H1 (cell line): Measurements from ENCODE around the gene GALR1. TPM values are rescaled to one million over a fixed set of nuclear protein-coding genes. Genes with fewer than 3 reads are reported as not detected.
A peak's percentile ranks its signal among the peaks of the same experiment; 100 is the strongest.

Experiments
- CTCF ChIA-PET: fragments of 300-600 bp; sonication (Branson Sonifier 250); formaldehyde crosslinking; loops from one replicate; lab custom pipeline; 2021; ENCODE audit not compliant: partially characterized antibody; lab: Charles Lee
- POLR2A ChIA-PET: fragments of 300-600 bp; sonication (Branson Sonifier 250); formaldehyde crosslinking; loops from one replicate; lab custom pipeline; 2021; ENCODE audit warnings: inconsistent platforms; ENCODE audit not compliant: partially characterized antibody; lab: Charles Lee
- DNase-seq, 2 experiments: peaks; one replicate each; pipeline versions ENCODE4 v3.0.0 to v3.0.0-alpha.2; 2010 to 2022; ENCODE audit warnings: low spot score in 2 of 2, low read depth in 1 of 2, mixed read lengths in 1 of 2
- FAIRE-seq: peaks from 2 replicates; lab custom pipeline; 2011; peaks lifted over from hg19 to GRCh38; lab: Jason Lieb, UNC
- H2AFZ ChIP-seq: 2 replicates; pipeline ENCODE4 v1.8.1; 2012; ENCODE audit warnings: low read length, inconsistent platforms
- H2AK5ac ChIP-seq: 2 replicates; pipeline ENCODE4 v1.6.1; 2013; ENCODE audit warnings: low read depth, low read length
- H2BK120ac ChIP-seq: replicated peaks from 2 replicates; pipeline ENCODE3; 2013; ENCODE audit warnings: low read depth, low read length, inconsistent platforms
- H2BK12ac ChIP-seq: 2 replicates; pipeline ENCODE4 v1.6.1; 2013; ENCODE audit warnings: low read depth, low read length
- H2BK15ac ChIP-seq: 2 replicates; pipeline ENCODE4 v1.6.1; 2013; ENCODE audit warnings: low read length
- H2BK20ac ChIP-seq: 2 replicates; pipeline ENCODE4 v1.6.1; 2013; ENCODE audit warnings: low read length
- H2BK5ac ChIP-seq: 2 replicates; pipeline ENCODE4 v1.6.1; 2013; ENCODE audit warnings: low read depth, low read length
- H3K14ac ChIP-seq: 2 replicates; pipeline ENCODE4 v1.6.1; 2013; ENCODE audit warnings: inconsistent platforms; ENCODE audit not compliant: insufficient read length
- H3K18ac ChIP-seq: 2 replicates; pipeline ENCODE4 v1.6.1; 2013; ENCODE audit warnings: low read length; ENCODE audit errors: extremely low read depth
- H3K23ac ChIP-seq: 2 replicates; pipeline ENCODE4 v1.6.1; 2013; ENCODE audit warnings: inconsistent platforms; ENCODE audit not compliant: insufficient read length
- H3K23me2 ChIP-seq: 2 replicates; pipeline ENCODE4 v1.6.1; 2013; ENCODE audit warnings: low read depth, low read length
- H3K27ac ChIP-seq: 2 replicates; pipeline ENCODE4 v1.6.1; 2011; ENCODE audit warnings: low read depth, low read length, inconsistent platforms
- H3K27me3 ChIP-seq, 4 experiments: replicated peaks in 1 of 4; 1 replicate in 1 of 4; 2 replicates in 3 of 4; pipeline versions ENCODE4 v1.6.1 to v1.8.1; 2011 to 2013; ENCODE audit warnings: low read length in 3 of 4, mild to moderate bottlenecking in 3 of 4, inconsistent platforms in 2 of 4, mixed read lengths in 2 of 4, moderate library complexity in 1 of 4; ENCODE audit not compliant: control insufficient read depth in 3 of 4, insufficient read depth in 3 of 4; ENCODE audit errors: extremely low read depth in 1 of 4
- H3K36me3 ChIP-seq, 4 experiments: 2 replicates each; pipeline versions ENCODE4 v1.6.1 to v1.8.1; 2011 to 2013; ENCODE audit warnings: mild to moderate bottlenecking in 4 of 4, low read length in 3 of 4, moderate library complexity in 2 of 4, control low read depth in 1 of 4, inconsistent platforms in 1 of 4; ENCODE audit not compliant: insufficient read depth in 4 of 4, control insufficient read depth in 2 of 4
- H3K4ac ChIP-seq: replicated peaks from 2 replicates; pipeline ENCODE3; 2013; ENCODE audit warnings: low read length, low read depth, mixed read lengths, inconsistent platforms; ENCODE audit not compliant: insufficient read length
- H3K4me1 ChIP-seq, 4 experiments: replicated peaks in 1 of 4; 1 replicate in 1 of 4; 2 replicates in 3 of 4; pipeline versions ENCODE4 v1.6.1 to v1.8.1; 2011 to 2013; ENCODE audit warnings: low read length in 3 of 4, inconsistent platforms in 2 of 4, mixed read lengths in 1 of 4; ENCODE audit not compliant: insufficient read depth in 4 of 4, control insufficient read depth in 3 of 4
- H3K4me2 ChIP-seq, 2 experiments: 2 replicates each; pipeline versions ENCODE4 v1.6.1 to v1.8.1; 2011 to 2013; ENCODE audit warnings: low read depth in 2 of 2, low read length in 2 of 2, control low read depth in 1 of 2, inconsistent platforms in 1 of 2, mild to moderate bottlenecking in 1 of 2; ENCODE audit not compliant: insufficient read depth in 1 of 2
- H3K4me3 ChIP-seq, 4 experiments: fragments of 200-600, 300-600 bp in 1 of 4; sonication (generic), shearing (Covaris generic), sonication (Bioruptor Twin) in 1 of 4; 2 replicates each; pipeline versions ENCODE4 v1.5.1 to v1.8.1; 2011 to 2016; ENCODE audit warnings: low read length in 4 of 4, low read depth in 3 of 4, control low read depth in 2 of 4, inconsistent platforms in 2 of 4, mild to moderate bottlenecking in 2 of 4, mixed read lengths in 1 of 4, moderate library complexity in 1 of 4; ENCODE audit not compliant: insufficient read depth in 2 of 4; ENCODE audit errors: extremely low read depth in 1 of 4
- H3K56ac ChIP-seq: replicated peaks from 2 replicates; pipeline ENCODE3; 2013; ENCODE audit warnings: low read depth, mild to moderate bottlenecking, mixed read lengths, low read length, inconsistent platforms; ENCODE audit not compliant: insufficient read length
- H3K79me1 ChIP-seq: 2 replicates; pipeline ENCODE4 v1.6.1; 2013; ENCODE audit warnings: low read depth, low read length, control low read depth
- H3K79me2 ChIP-seq, 2 experiments: 2 replicates each; pipeline versions ENCODE4 v1.6.1 to v1.8.1; 2012 to 2013; ENCODE audit warnings: low read length in 2 of 2, mild to moderate bottlenecking in 2 of 2, inconsistent platforms in 1 of 2; ENCODE audit not compliant: insufficient read depth in 2 of 2, control insufficient read depth in 1 of 2
- H3K9ac ChIP-seq, 4 experiments: replicated peaks in 1 of 4; 1 replicate in 1 of 4; 2 replicates in 3 of 4; pipeline versions ENCODE4 v1.6.1 to v1.8.1; 2011 to 2013; ENCODE audit warnings: low read depth in 3 of 4, low read length in 3 of 4, control low read depth in 2 of 4, mild to moderate bottlenecking in 2 of 4, moderate library complexity in 2 of 4, inconsistent platforms in 1 of 4; ENCODE audit errors: extremely low read depth in 1 of 4
- H3K9me3 ChIP-seq, 2 experiments: 2 replicates each; pipeline versions ENCODE4 v1.6.1 to v1.8.1; 2012 to 2013; ENCODE audit warnings: mild to moderate bottlenecking in 2 of 2, moderate library complexity in 2 of 2, control low read depth in 1 of 2, inconsistent platforms in 1 of 2, low read depth in 1 of 2, low read length in 1 of 2, mixed read lengths in 1 of 2; ENCODE audit not compliant: insufficient read depth in 2 of 2
- H4K20me1 ChIP-seq, 2 experiments: replicated peaks in 1 of 2; 2 replicates each; pipeline versions ENCODE3 to v1.8.1; 2011 to 2013; ENCODE audit warnings: inconsistent platforms in 2 of 2, low read length in 2 of 2, mild to moderate bottlenecking in 1 of 2; ENCODE audit not compliant: insufficient read depth in 2 of 2, control insufficient read depth in 1 of 2
- H4K5ac ChIP-seq: 2 replicates; pipeline ENCODE4 v1.6.1; 2013; ENCODE audit warnings: low read length, low read depth, mixed read lengths, inconsistent platforms; ENCODE audit not compliant: insufficient read length
- H4K8ac ChIP-seq: 2 replicates; pipeline ENCODE4 v1.8.0; 2013; ENCODE audit warnings: mild to moderate bottlenecking, moderate library complexity, low read length, inconsistent platforms; ENCODE audit not compliant: insufficient read depth; ENCODE audit errors: extremely low read depth
- H4K91ac ChIP-seq: replicated peaks from 2 replicates; pipeline ENCODE3; 2013; ENCODE audit warnings: low read length, mixed read lengths, inconsistent platforms; ENCODE audit not compliant: insufficient read length
- CTCF ChIP-seq, 3 experiments: IDR thresholded peaks; 1 replicate in 2 of 3; 2 replicates in 1 of 3; pipeline versions ENCODE4 v1.5.1 to v1.6.1; 2011; ENCODE audit warnings: low read length in 3 of 3, mild to moderate bottlenecking in 3 of 3, inconsistent platforms in 2 of 3, low read depth in 1 of 3, moderate library complexity in 1 of 3; ENCODE audit not compliant: insufficient read depth in 1 of 3; ENCODE audit errors: control extremely low read depth in 1 of 3
- NANOG ChIP-seq: IDR thresholded peaks from 2 replicates; pipeline ENCODE4 v1.6.1; 2011; ENCODE audit warnings: low read length, low read depth, mild to moderate bottlenecking, inconsistent platforms; ENCODE audit not compliant: insufficient read depth, poor library complexity, severe bottlenecking
- RAD21 ChIP-seq, 2 experiments: IDR thresholded peaks in 1 of 2; conservative IDR thresholded peaks in 1 of 2; 2 replicates each; pipeline ENCODE4 v1.6.1; 2011; ENCODE audit warnings: low read depth in 2 of 2, low read length in 2 of 2, improper control_type of control experiment in 1 of 2, inconsistent platforms in 1 of 2, mild to moderate bottlenecking in 1 of 2, moderate library complexity in 1 of 2
- TEAD4 ChIP-seq: IDR thresholded peaks from 2 replicates; pipeline ENCODE4 v1.6.1; 2012; ENCODE audit warnings: low read depth, low read length, inconsistent platforms, mixed read lengths
- WGBS, 2 experiments: shearing (Covaris generic) in 1 of 2; methylation state at CpG; one replicate each; pipeline versions ENCODE4 v1.1.6 to v1.1.7; 2013 to 2015; ENCODE audit warnings: low lambda C conversion rate in 2 of 2, mixed read lengths in 2 of 2, inconsistent platforms in 1 of 2, low coverage in 1 of 2, missing lambda C conversion rate in 1 of 2; ENCODE audit not compliant: insufficient replicate concordance in 2 of 2, insufficient coverage in 1 of 2, insufficient read length in 1 of 2; ENCODE audit errors: extremely low coverage in 1 of 2, missing lambda C conversion rate in 1 of 2; 5-methylcytosine and 5-hydroxymethylcytosine counted together
- polyA plus RNA-seq, 7 experiments: library from polyadenylated mRNA; depleted of rRNA in 3 of 7; stranded (reverse) in 5 of 7; unstranded in 2 of 7; fragments of >200 nt in 5 of 7; fragments of 200-250 nt in 2 of 7; gene quantifications; 1 replicate in 5 of 7; 2 replicates in 1 of 7; 4 replicates in 1 of 7; pipeline versions ENCODE4 v1.2.1 to v1.2.3, GENCODE V29; 2011 to 2013; ENCODE audit warnings: missing spikeins in 2 of 7, mixed read lengths in 2 of 7
- total RNA-seq: library from RNA; stranded (reverse); fragmentation: NEBNext Ultra II Directional; extraction: Animal tissue kit (Norgen Biotek cat#: 25700); gene quantifications from 2 replicates; pipeline ENCODE4 v1.2.1, GENCODE V29; 2021

The GALR1 gene
- total and polyA plus RNA-seq, 2 of the 8 experiments (the other 6 are each of a cell fraction or from before 2014, with no cell fraction given) = 0.09 to 1.6 TPM

GRCh38 chr18:77207540-77207939 is 42.1 kb upstream of the GALR1 start:
- no peaks in the 10 kb centered on the region for H3K79me2 ChIP-seq
- no peak overlapping the region for H3K4me2 ChIP-seq
- WGBS, 2 experiments = 82% methylated on average over 10 of the region's 10 CpGs; no CpG with 5 or more reads in 1 of the 2 experiments
- H3K9me3 ChIP-seq = no peaks in the 10 kb centered on the region
- no peak overlapping the region for H2AFZ ChIP-seq
- H2BK12ac ChIP-seq = no peak overlapping the region
- no peak overlapping the region for H3K9ac ChIP-seq
- H3K23ac ChIP-seq = no peak overlapping the region
- H3K23me2 ChIP-seq = no peaks in the 10 kb centered on the region
- H3K56ac ChIP-seq = no peak overlapping the region
- no peak overlapping the region for H3K27ac ChIP-seq
- 0 out of 2 replicates have a peak overlapping the region, but pooled peaks have one; percentile 32 for H3K18ac ChIP-seq
- TF ChIP-seq CTCF (IDR thresholded peaks at IDR 0.05; ENCODE audit: control extremely low read depth in 1 of 3, insufficient read depth in 1 of 3, low read depth in 1 of 3, low read length in 3 of 3) = peak; percentile 57 to 75 (median 63)
- peak; percentile 33 to 54 for TF ChIP-seq RAD21 (IDR thresholded peaks at IDR 0.05 in 1 of 2, conservative IDR thresholded peaks at IDR 0.05 in 1 of 2; ENCODE audit: low read depth in 2 of 2, low read length in 2 of 2)
- TF ChIP-seq TEAD4 = peak; percentile 65; the same call in 1 of the 2 replicates
- TF ChIP-seq NANOG = no peak
- H4K20me1 ChIP-seq = no peaks in the 10 kb centered on the region
- H3K79me1 ChIP-seq = no peaks in the 10 kb centered on the region
- H4K91ac ChIP-seq = no peak overlapping the region
- H3K14ac ChIP-seq = no peak overlapping the region
- no peak overlapping the region for H2BK20ac ChIP-seq
- POLR2A ChIA-PET = no interaction called here
- no peak overlapping the region for H2AK5ac ChIP-seq
- no peak overlapping the region for H2BK15ac ChIP-seq
- H3K4ac ChIP-seq = no peak overlapping the region
- DNase-seq (no peak), FAIRE-seq (peak; percentile 50)
- H3K27me3 ChIP-seq = no peaks in the 10 kb centered on the region; a peak in 1 of 7 replicates
- no peak overlapping the region for H4K8ac ChIP-seq
- CTCF ChIA-PET = interaction anchor here (0.8 to 1.7 kb wide), 9 partner anchors 10 to 487 kb away, joined by 3 to 14 read pairs (median 3); no protein-coding TSS in a partner anchor
- H3K36me3 ChIP-seq = no peaks in the 10 kb centered on the region
- no peaks in the 10 kb centered on the region; a peak in 1 of 7 replicates for H3K4me1 ChIP-seq
- no peak overlapping the region for H2BK5ac ChIP-seq
- no peak overlapping the region for H4K5ac ChIP-seq
- H2BK120ac ChIP-seq = no peak overlapping the region
- H3K4me3 ChIP-seq = no peak overlapping the region
